ENCODE data around the gene CEP41. TPM values are rescaled to one million over a fixed set of nuclear protein-coding genes. Genes with fewer than 3 reads are reported as not detected.

CEP41 gene
- polyA plus RNA-seq, 1 donor (not counting 4 experiments of a cell fraction or from before 2014, with no cell fraction given): 13.4 TPM

DNA sequence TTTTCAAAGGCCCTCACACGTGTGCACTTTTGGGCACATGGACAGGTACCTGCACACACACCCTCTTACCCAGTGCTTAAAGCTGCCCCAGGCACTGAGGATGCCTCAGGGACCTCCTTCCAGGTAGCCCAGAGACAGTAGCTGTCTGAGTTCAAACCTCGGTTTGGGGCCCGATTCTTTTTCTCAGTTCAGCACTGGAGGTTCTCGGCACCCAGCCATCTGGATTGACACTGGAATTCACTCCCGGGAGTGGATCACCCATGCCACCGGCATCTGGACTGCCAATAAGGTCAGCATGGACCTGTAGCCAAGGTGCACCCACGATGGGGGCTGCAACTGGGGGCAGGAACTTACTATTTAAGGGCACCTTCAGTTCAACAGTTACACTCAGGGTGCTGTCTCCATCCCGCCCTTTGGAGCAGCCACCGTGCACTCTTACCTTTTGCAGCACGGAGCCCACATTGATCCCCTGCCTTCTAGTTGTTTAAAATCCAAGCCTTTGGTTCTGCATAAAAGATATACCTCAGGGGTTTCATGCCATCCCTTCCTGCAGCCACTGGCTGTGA is 78.5 kb downstream of the CEP41 start:
- DNase-seq (ENCODE audit: low read depth, low spot score): no peak

DNA sequence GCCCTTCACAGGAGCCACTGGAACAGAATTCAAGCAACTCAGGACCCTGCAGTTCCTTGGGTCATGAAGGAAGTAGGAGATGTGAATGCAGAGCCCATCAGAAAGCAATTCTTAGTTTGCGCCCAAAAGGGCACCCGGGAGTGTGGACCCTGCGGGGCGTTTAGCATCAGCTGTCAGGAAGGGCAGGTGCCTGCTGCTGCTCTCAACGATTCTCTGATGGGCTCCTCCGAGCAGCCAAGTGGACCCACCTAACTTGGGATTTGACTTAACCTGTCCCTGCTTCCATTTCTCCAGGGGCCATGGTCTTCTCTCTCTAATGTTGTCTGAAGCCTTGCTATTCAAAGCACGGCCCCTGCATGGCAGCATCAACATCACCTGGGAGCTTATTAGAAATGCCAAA is 79.1 kb downstream of the CEP41 start:
- no peak for FAIRE-seq
- Histone ChIP-seq H3K4me3 (ENCODE audit: control insufficient read depth in 2 of 3, extremely low read depth in 1 of 3, insufficient read depth in 2 of 3, low read depth in 1 of 3, low read length in 3 of 3) (no peak overlapping the region), H3K4me1 (ENCODE audit: control insufficient read depth, extremely low read depth, insufficient read depth, low read length) (peaks cover 41% of the 10 kb centered on the region), H3K79me2 (ENCODE audit: control insufficient read depth, insufficient read depth, low read length) (no peaks in the 10 kb centered on the region), H3K27ac (ENCODE audit: control insufficient read depth, insufficient read depth, low read length) (no peak overlapping the region), H3K9ac (ENCODE audit: control insufficient read depth, extremely low read depth, insufficient read depth, low read length) (no peak overlapping the region), H3K4me2 (ENCODE audit: control insufficient read depth, extremely low read depth, insufficient read depth, low read depth, low read length) (no peak overlapping the region), H3K27me3 (ENCODE audit: control insufficient read depth, extremely low read depth, insufficient read depth, low read length) (no peaks in the 10 kb centered on the region), H3K36me3 (ENCODE audit: control insufficient read depth in 2 of 2, extremely low read depth in 1 of 2, insufficient read depth in 2 of 2, low read length in 2 of 2) (no peaks in the 10 kb centered on the region), H3K9me1 (ENCODE audit: control insufficient read depth, extremely low read depth, insufficient read depth, low read length) (no peaks in the 10 kb centered on the region), H3K9me3 (ENCODE audit: control insufficient read depth, low read depth, low read length) (peaks cover 9% of the 10 kb centered on the region), H4K20me1 (ENCODE audit: control insufficient read depth, extremely low read depth, insufficient read depth, low read length) (no peaks in the 10 kb centered on the region), H2AFZ (ENCODE audit: control insufficient read depth, low read length) (no peak overlapping the region)
- TF ChIP-seq EZH2 (IDR thresholded peaks at IDR 0.05; ENCODE audit: low read length): no peak
- TF ChIP-seq, protein P1, sequence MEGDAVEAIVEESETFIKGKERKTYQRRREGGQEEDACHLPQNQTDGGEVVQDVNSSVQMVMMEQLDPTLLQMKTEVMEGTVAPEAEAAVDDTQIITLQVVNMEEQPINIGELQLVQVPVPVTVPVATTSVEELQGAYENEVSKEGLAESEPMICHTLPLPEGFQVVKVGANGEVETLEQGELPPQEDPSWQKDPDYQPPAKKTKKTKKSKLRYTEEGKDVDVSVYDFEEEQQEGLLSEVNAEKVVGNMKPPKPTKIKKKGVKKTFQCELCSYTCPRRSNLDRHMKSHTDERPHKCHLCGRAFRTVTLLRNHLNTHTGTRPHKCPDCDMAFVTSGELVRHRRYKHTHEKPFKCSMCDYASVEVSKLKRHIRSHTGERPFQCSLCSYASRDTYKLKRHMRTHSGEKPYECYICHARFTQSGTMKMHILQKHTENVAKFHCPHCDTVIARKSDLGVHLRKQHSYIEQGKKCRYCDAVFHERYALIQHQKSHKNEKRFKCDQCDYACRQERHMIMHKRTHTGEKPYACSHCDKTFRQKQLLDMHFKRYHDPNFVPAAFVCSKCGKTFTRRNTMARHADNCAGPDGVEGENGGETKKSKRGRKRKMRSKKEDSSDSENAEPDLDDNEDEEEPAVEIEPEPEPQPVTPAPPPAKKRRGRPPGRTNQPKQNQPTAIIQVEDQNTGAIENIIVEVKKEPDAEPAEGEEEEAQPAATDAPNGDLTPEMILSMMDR (optimal IDR thresholded peaks at IDR 0.05 in 1 of 3, IDR thresholded peaks at IDR 0.05 in 1 of 3, conservative IDR thresholded peaks at IDR 0.05 in 1 of 3; ENCODE audit: extremely low read depth in 1 of 3, insufficient read depth in 2 of 3, low read length in 3 of 3): no peak
- dilution Hi-C loops (cut with MboI; ENCODE audit: extremely low pct_ligation_motif_present, low sequenced_read_pairs): no loop called here
- DNase-seq (ENCODE audit: low read depth, low spot score): no peak

More for the DNA sequence above, 78.5 kb downstream of the CEP41 start:
- no peak for FAIRE-seq
- Histone ChIP-seq H3K9me3 (ENCODE audit: control insufficient read depth, low read depth, low read length) (peaks cover 9% of the 10 kb centered on the region), H3K79me2 (ENCODE audit: control insufficient read depth, insufficient read depth, low read length) (no peaks in the 10 kb centered on the region), H3K27ac (ENCODE audit: control insufficient read depth, insufficient read depth, low read length) (no peak overlapping the region), H3K4me2 (ENCODE audit: control insufficient read depth, extremely low read depth, insufficient read depth, low read depth, low read length) (no peak overlapping the region), H3K4me3 (ENCODE audit: control insufficient read depth in 2 of 3, extremely low read depth in 1 of 3, insufficient read depth in 2 of 3, low read depth in 1 of 3, low read length in 3 of 3) (no peak overlapping the region), H3K9ac (ENCODE audit: control insufficient read depth, extremely low read depth, insufficient read depth, low read length) (no peak overlapping the region), H3K36me3 (ENCODE audit: control insufficient read depth in 2 of 2, extremely low read depth in 1 of 2, insufficient read depth in 2 of 2, low read length in 2 of 2) (no peaks in the 10 kb centered on the region), H2AFZ (ENCODE audit: control insufficient read depth, low read length) (no peak overlapping the region), H4K20me1 (ENCODE audit: control insufficient read depth, extremely low read depth, insufficient read depth, low read length) (no peaks in the 10 kb centered on the region), H3K9me1 (ENCODE audit: control insufficient read depth, extremely low read depth, insufficient read depth, low read length) (no peaks in the 10 kb centered on the region), H3K4me1 (ENCODE audit: control insufficient read depth, extremely low read depth, insufficient read depth, low read length) (peaks cover 36% of the 10 kb centered on the region), H3K27me3 (ENCODE audit: control insufficient read depth, extremely low read depth, insufficient read depth, low read length) (no peaks in the 10 kb centered on the region)
- TF ChIP-seq, protein P1 (optimal IDR thresholded peaks at IDR 0.05 in 1 of 3, IDR thresholded peaks at IDR 0.05 in 1 of 3, conservative IDR thresholded peaks at IDR 0.05 in 1 of 3; ENCODE audit: extremely low read depth in 1 of 3, insufficient read depth in 2 of 3, low read length in 3 of 3): no peak
- TF ChIP-seq EZH2 (IDR thresholded peaks at IDR 0.05; ENCODE audit: low read length): no peak
- dilution Hi-C loops (cut with MboI; ENCODE audit: extremely low pct_ligation_motif_present, low sequenced_read_pairs): no loop called here
